ENCODE results near the gene EEF1A2.

Gene EEF1A2

DNA sequence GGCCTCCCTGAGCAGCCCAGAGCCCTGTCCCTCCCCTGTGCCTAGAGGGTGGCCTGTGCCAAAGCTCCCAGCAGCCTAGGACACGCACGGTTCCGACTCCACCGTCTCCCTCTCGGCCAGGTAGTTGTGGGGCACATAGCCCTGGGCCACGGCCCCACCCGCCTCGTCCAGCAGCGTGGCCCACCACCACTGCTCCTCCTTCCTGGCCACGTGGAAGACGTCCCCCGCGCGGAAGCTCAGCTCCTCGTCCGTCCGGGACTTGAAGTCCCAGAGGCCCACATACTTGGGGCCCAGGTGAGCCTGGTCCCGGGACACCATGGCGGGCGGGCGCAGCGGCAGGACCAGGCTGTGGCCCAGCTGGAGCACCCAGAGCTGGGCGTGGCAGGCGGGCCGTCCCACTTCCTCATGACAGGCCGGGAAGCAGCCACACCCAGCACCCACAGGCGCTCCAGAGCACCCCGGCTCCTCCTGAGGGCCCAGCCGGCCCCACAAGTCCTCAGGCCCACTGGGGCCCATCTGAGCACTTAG is 38.2 kb upstream of the EEF1A2 start, which contains the start of gene PTK6:
Gene PTK6 (minus strand): TSS at position 380 of the 528 bp plus-strand sequence. CDS start 62 bp downstream, at position 318.
- peak in 1 of 2 donors; percentile 48 for DNase-seq

- no peak for DNase-seq
Observed at GRCh38 chr20:63536241-63536977, 37.5 kb upstream of the EEF1A2 start.

GRCh38 chr20:63534831-63535651 is 36.2 kb upstream of the EEF1A2 start:
- no peak for DNase-seq

GRCh38 chr20:63534427-63534830 is 35.5 kb upstream of the EEF1A2 start:
- no peak for DNase-seq

DNA sequence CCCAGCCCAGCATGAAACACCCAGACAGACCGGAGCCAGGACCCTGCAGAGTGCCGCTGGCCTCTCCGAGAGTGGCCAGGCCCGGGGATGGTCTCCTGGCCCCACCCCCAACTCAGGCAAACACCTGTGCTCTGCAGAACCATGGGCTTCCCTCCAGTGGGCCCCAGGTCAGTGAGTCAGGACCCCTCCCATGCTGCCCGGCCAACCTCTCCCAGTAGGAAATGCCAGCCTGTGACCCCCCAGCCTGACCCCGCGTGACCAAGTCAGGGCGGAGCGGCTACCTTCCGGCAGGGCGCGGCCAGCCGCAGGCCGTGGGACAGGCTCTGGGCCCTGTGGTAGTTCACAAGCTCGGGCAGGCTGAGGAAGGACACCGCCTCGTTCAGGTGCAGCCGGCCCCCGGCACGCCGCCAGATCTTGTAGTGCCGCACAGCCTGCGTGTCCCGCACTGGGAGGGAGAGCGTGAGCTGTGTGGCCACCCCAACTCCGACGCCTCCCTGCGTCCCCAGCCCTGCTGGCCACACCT is 35.0 kb upstream of the EEF1A2 start:
- DNase-seq: no peak

DNA sequence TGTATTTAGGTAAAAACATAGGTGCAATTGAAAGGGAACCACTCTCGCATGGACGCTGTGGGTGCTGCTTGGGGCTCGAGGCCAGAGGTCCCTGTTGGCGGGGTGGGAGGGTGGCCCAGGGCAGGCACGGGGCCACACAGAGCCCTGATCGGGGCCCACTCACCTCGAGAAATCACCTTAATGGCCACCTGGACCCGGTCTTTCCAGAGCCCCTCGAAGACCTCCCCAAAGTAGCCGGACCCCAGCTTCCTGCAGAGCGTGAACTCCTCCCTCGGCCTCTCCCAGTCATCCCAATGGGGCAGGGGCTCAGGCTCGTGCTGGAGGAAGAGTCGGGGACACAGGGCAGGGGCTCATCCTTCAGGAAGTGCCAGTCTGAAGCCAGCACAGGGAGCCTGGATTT is 34.5 kb upstream of the EEF1A2 start:
- DNase-seq: no peak

DNA sequence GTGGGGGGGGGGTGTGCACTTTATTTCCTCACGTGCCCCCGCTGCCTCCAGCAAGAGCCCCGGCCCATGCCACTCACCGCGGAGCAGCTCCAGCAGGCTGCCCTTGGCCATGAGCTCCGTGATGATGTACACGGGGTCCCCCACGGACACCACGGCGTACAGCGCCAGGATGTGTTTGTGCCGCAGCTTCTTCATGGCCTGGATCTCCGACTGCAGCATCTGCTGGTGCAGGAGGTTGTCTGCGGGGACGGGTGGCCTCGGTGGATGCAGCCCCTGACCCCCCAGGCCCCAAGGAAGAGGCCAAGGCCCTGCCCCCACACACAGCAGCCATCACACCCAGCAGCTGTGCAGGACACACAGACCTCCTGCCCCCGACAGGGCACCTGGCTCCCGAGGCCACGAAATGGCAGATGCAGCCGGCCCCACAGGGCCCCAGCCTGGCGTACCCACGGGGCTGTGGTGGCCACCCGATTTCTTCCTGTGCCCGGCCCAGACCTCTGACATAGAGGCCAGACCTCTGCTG is 33.6 kb upstream of the EEF1A2 start:
- no peak for DNase-seq

GRCh38 chr20:63531686-63532448 is 33.0 kb upstream of the EEF1A2 start:
- no peak for DNase-seq

GRCh38 chr20:63530788-63531160 is 31.9 kb upstream of the EEF1A2 start:
- DNase-seq: no peak

DNA sequence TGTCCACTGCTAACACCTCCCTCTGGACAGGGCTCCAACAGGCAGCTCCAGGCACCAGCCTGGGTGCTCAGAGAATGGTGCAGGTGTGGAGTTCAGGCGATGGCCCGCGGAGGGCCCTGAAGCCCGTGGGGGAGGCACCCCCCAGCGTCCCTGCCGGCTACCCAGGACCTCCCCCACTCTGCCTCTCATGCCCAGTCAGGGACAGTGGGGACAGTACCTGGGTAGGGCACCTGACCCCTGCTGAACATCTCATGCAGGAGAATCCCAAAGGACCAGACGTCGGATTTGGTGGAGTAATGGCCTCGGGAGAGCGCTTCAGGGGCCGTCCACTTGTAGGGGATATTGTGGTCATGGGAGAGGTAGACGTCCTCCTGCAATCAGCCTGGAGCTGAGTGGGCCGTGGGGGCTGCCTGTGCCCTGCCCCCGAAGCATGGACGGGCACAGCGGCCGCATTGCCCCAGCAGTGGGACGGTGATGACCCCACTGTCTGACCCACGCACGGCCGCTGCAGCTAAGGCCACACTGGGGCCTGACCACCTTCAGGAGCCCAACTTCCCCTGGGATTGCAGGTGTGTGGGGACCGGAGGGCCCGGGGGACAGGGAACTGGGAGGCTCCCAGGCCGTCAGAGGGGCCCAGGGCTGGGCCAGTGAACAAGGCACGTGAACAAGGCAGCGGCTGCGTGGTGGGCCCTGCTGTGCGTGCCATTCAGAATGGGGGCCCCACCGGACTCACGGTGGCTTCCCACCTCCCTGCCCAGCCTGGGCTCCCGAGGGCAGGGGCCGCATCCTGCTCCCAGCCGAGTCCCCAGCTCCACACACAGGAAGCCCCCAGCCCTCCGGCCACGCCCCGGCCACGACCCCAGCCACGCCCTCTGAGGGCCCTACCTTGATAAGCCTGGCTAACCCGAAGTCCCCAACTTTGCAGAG is 31.2 kb upstream of the EEF1A2 start:
- no peak for DNase-seq

- DNase-seq: no peak
Observed at GRCh38 chr20:63529180-63529860, 30.4 kb upstream of the EEF1A2 start.

- DNase-seq: no peak
Observed at GRCh38 chr20:63527184-63527583, 28.3 kb upstream of the EEF1A2 start.

GRCh38 chr20:63525971-63526370 is 27.1 kb upstream of the EEF1A2 start:
- no peak for DNase-seq

DNA sequence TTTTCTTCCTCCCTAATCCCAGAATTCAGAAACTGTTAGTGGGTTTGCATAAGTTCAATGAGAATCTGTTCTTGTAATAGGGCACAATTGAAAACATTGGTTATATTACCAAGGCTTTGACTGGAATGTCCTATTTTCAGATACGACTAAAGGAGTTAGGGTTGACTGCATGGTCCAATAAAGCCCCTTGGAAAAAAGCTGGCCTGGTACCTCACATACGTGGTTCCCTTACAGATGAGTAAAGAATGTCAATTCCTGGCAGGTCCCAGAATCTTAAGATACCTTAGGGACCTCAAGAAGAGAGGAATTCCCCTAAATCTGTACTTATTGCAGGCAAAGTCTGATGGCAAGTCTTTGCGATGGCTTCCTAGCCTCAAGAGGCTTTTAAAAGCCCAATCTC is 26.3 kb upstream of the EEF1A2 start:
- no peak for DNase-seq

DNA sequence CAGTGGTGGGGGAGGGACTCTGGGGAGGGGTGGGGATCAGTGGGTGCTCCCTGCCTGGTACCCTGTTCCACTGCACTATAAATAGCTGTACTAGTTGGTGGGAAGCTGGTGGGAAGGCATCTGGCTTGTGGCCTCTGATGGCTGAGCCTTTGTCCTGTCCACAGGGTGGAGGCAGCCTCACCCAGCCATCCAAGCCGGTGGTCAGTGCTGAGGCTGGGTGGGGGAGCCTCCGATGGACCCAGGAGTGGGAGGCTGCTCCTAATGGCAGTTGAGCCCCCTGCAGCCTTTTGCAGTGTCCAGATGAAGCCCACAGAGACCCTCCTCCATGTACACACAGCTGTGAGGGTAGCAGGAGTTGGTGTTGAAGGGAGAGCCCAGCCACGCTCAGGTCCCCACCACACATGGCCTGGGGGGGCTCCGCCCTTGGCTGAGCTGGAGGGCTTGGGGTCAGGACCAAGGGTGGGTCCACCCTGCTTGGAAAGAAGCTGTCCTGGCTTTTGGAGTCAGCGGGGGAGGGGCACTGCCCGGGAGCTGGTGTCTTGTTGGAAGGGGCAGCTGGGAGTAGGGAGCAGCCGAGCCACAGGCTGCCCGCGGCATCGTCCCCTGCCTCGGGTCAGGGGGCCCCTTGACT is 24.2 kb upstream of the EEF1A2 start:
- no peak for DNase-seq

- DNase-seq: no peak
Observed at GRCh38 chr20:63522091-63522868, 23.4 kb upstream of the EEF1A2 start.

DNA sequence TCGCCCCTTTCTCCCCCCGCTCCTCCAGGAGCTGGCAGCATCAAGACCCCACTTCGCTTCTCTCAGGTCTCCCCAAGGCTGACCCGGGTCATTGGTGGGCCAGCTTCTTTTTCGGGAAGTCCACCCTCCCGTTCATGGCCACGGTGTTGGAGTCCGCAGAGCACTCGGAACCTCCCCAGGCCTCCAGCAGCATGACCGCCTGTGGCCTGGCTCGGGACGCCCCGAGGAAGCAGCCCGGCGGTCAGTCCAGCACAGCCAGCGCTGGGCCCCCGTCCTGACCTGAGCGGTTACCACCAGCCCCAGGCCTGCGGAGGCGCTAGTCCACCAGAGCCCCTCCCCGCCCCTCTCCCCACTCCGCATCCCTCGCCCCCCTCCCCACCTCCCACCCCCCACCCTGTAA is 22.7 kb upstream of the EEF1A2 start:
- no peak for DNase-seq

GRCh38 chr20:63520934-63521601 is 22.2 kb upstream of the EEF1A2 start:
- peak; percentile 35 to 62 for DNase-seq

DNA sequence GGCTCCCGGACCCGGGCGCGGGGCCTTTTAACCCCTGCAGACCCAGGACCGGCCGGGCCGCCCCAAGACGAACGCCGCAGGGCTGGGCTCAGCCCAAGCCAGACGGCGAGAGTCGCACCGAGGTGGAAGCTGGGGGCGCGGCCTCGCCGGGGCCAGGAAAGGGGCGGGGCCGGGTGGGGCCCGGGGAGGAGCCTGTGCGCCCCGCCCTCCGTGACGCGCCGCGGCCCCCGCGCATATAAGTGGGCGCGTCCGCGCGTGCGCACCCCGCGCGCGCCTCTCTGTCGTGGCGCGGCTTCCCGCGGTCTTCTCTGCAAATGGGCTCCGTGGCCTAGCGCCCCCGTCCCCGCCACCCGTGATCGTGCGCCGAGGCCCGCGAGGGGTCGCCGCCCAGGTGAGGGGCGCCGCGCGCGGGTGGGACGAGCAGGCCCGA is 21.6 kb upstream of the EEF1A2 start, which contains the start of gene PPDPF:
Gene PPDPF (plus strand): TSS at position 262 of the 430 bp plus-strand sequence. CDS start 544 bp downstream, outside the sequence.
- peak; percentile 80 to 85 for DNase-seq
